Bronchial epithelial cell (primary cell): ENCODE measurements around the gene STATH. TPM values are rescaled to one million over a fixed set of nuclear protein-coding genes. Genes with fewer than 3 reads are reported as not detected.
"Not testable (repeated sequence)": the region's sequence is repeated elsewhere in the genome, so short reads cannot be mapped to it uniquely, and the experiment has no call there.

Source experiments
- DNase-seq: peaks from one replicate; pipeline ENCODE4 v3.0.0-alpha.2; 2010; ENCODE audit warnings: low read depth
- FAIRE-seq: peaks from 2 replicates; lab custom pipeline; 2011; peaks lifted over from hg19 to GRCh38; lab: Jason Lieb, UNC
- H3K27me3 ChIP-seq: 2 replicates; pipeline ENCODE4 v1.5.1; 2011; ENCODE audit warnings: low read length; ENCODE audit not compliant: control insufficient read depth, insufficient read depth
- H3K36me3 ChIP-seq: 2 replicates; pipeline ENCODE4 v1.5.1; 2011; ENCODE audit warnings: low read length; ENCODE audit not compliant: control insufficient read depth, insufficient read depth
- H3K4me3 ChIP-seq: 2 replicates; pipeline ENCODE4 v1.5.1; 2011; ENCODE audit warnings: mild to moderate bottlenecking, low read depth, low read length, control low read depth
- total RNA-seq: library from RNA; depleted of rRNA; stranded (reverse); fragments of >200 nt; gene quantifications from 2 replicates; pipeline ENCODE4 v1.2.1, GENCODE V29; 2014
- TF ChIP-seq, protein P1 (sequence below): IDR thresholded peaks from 2 replicates; pipeline ENCODE4 v1.5.1; 2011; ENCODE audit warnings: mild to moderate bottlenecking, moderate library complexity, low read length, control low read depth, inconsistent platforms; ENCODE audit not compliant: insufficient read depth, severe bottlenecking

The STATH gene
- total RNA-seq, 1 donor from 2014 or later, result not detected

DNA sequence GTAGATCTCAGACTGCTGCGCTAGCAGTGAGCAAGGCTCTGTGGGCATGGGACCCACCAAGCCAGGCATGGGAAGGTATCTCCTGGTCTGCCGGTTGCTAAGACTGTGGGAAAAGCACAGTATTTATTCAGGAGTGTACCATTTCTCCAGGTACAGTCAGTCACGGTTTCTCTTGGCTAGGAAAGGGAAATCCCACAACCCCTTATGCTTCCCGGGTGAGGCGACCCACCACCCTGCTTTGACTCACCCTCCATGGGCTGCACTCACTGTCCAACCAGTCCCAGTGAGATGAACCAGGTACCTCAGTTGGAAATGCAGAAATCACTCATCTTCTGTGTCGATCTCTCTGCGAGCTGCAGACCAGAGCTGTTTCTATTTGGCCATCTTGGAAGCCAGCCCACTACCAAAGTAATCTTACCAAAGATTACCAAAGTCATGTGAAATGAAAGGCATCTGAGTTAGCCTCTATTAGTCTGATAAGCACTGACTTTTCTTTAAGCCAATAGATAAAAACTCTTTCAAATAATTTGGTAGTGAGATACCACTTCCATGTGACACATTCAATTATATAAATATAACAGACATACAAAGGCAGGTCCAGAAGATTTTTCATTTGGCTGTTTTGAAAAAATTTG, 46.0 kb downstream of the STATH start:
- no peak for DNase-seq
- FAIRE-seq, result no peak
- Histone ChIP-seq H3K27me3 (no peaks in the 10 kb centered on the region), H3K36me3 (no peaks in the 10 kb centered on the region), H3K4me3 (no peak overlapping the region)
- TF ChIP-seq, protein P1, sequence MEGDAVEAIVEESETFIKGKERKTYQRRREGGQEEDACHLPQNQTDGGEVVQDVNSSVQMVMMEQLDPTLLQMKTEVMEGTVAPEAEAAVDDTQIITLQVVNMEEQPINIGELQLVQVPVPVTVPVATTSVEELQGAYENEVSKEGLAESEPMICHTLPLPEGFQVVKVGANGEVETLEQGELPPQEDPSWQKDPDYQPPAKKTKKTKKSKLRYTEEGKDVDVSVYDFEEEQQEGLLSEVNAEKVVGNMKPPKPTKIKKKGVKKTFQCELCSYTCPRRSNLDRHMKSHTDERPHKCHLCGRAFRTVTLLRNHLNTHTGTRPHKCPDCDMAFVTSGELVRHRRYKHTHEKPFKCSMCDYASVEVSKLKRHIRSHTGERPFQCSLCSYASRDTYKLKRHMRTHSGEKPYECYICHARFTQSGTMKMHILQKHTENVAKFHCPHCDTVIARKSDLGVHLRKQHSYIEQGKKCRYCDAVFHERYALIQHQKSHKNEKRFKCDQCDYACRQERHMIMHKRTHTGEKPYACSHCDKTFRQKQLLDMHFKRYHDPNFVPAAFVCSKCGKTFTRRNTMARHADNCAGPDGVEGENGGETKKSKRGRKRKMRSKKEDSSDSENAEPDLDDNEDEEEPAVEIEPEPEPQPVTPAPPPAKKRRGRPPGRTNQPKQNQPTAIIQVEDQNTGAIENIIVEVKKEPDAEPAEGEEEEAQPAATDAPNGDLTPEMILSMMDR, result no peak

DNA sequence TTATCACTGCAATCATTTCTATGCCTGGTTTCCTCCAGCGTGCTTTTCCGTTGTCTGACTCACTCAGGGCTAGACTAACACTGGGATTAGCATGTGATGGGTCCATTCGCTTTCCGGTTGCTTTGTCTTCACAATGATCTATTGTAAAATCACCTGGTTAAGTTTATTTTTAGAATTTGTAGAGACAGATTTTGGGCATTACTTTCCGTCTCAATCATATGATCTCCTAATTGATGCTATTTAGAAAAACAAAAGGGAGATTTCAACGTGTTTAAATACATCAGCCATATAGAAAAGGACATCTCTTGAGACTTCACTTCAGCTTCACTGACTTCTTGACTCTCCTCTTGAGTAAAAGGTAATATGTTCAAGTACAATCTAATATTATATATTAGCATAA, 54.4 kb downstream of the STATH start, which contains the start of gene HTN1:
Gene HTN1 (plus strand): TSS at position 301 of the 400 bp plus-strand sequence. CDS start 2,639 bp downstream, outside the sequence.
- not testable (repeated sequence) for DNase-seq, FAIRE-seq, H3K4me3 ChIP-seq, H3K27me3 ChIP-seq, H3K36me3 ChIP-seq

Other genes with a start within 250 kb of the STATH start
- 0.13 and 0.26 TPM in 2 replicates for gene SULT1B1, start 235.3 kb upstream of the STATH start, total RNA-seq
- gene SULT1E1, start 135.8 kb upstream of the STATH start, total RNA-seq, result 1.1 and 5.5 TPM in 2 replicates
- not detected in 2 replicates for gene CSN1S1, start 64.9 kb upstream of the STATH start, total RNA-seq
- not detected in 2 replicates for gene CSN2, start 30.2 kb upstream of the STATH start, total RNA-seq
- gene HTN3, start 32.5 kb downstream of the STATH start, total RNA-seq, result not detected in 2 replicates
- not detected in 2 replicates for gene HTN1, start 54.5 kb downstream of the STATH start, total RNA-seq
- not detected in 2 replicates for gene PRR27, start 158.3 kb downstream of the STATH start, total RNA-seq
- not detected in 2 replicates for gene ODAM, start 199.8 kb downstream of the STATH start, total RNA-seq
- not detected in 2 replicates for gene FDCSP, start 230.2 kb downstream of the STATH start, total RNA-seq
- not detected in 2 replicates for gene CSN3, start 246.6 kb downstream of the STATH start, total RNA-seq